Esophagus squamous epithelium (tissue), 5 donors: ENCODE measurements around the gene PROB1. TPM values are rescaled to one million over a fixed set of nuclear protein-coding genes. Genes with fewer than 3 reads are reported as not detected.

Experiments
- DNase-seq: peaks from one replicate; lab custom pipeline; 2025; lab: John Stamatoyannopoulos, UW
- H3K27ac ChIP-seq, 4 donors: fragments of 200-600 bp; sonication (generic); one replicate each; pipeline ENCODE4 v1.5.1; 2016 to 2019; ENCODE audit warnings: mild to moderate bottlenecking in 1 of 4
- H3K27me3 ChIP-seq, 4 donors: fragments of 200-600 bp; sonication (generic); 1 replicate in 3 of 4; 2 replicates in 1 of 4; pipeline versions ENCODE4 v1.5.1 to v1.6.0; 2017 to 2021; ENCODE audit warnings: antibody characterized with exemption in 1 of 4
- H3K36me3 ChIP-seq, 3 donors: fragments of 200-600 bp; sonication (generic); one replicate each; pipeline ENCODE4 v1.5.1; 2016 to 2019
- H3K4me1 ChIP-seq, 3 donors: fragments of 200-600 bp; sonication (generic); one replicate each; pipeline ENCODE4 v1.5.1; 2017 to 2019
- H3K4me3 ChIP-seq, 4 donors: fragments of 200-600 bp; sonication (generic); 1 replicate in 3 of 4; 2 replicates in 1 of 4; pipeline ENCODE4 v1.5.1; 2016 to 2019; ENCODE audit warnings: mild to moderate bottlenecking in 2 of 4, moderate library complexity in 1 of 4
- H3K9me3 ChIP-seq, 3 donors: fragments of 200-600 bp; sonication (generic); one replicate each; pipeline ENCODE4 v1.5.1; 2016 to 2019
- CTCF ChIP-seq, 6 experiments: fragments of 450-650 bp in 4 of 6; fragments of 200-600 bp in 2 of 6; sonication (generic) in 2 of 6; IDR thresholded peaks; one replicate each; pipeline ENCODE4 v1.5.1; 2016 to 2019; ENCODE audit warnings: antibody characterized with exemption in 6 of 6, mild to moderate bottlenecking in 4 of 6, moderate library complexity in 4 of 6
- POLR2A ChIP-seq, 4 donors: fragments of 450-650 bp; IDR thresholded peaks; one replicate each; pipeline ENCODE4 v1.6.1; 2017; ENCODE audit warnings: antibody characterized with exemption in 4 of 4, mild to moderate bottlenecking in 4 of 4, moderate library complexity in 3 of 4
- WGBS, 2 donors: methylation state at CpG; one replicate each; pipeline ENCODE4 v1.1.5; 2018; 5-methylcytosine and 5-hydroxymethylcytosine counted together
- intact Hi-C: fragments of 100-400 bp; cut with DNase I; formaldehyde crosslinking; loops from one replicate; pipeline ENCODE4 v1.15.0; 2022
- total RNA-seq, 4 donors: library from RNA; depleted of rRNA; stranded (reverse); fragments of >200 nt; gene quantifications; one replicate each; pipeline ENCODE4 v1.1.0, GENCODE V29; 2016
- donor health status: DM: yes; HTN: yes; CAD: no.

PROB1 gene
- total RNA-seq, 4 donors from 2014 or later, result 0.95 to 1.8 (median 1.0) TPM

GRCh38 chr5:139438707-139439012 is 43.8 kb upstream of the PROB1 start:
- no peak for DNase-seq

GRCh38 chr5:139435676-139436075 is 40.8 kb upstream of the PROB1 start:
- intact Hi-C loops, result no loop called here
- TF ChIP-seq POLR2A (IDR thresholded peaks at IDR 0.05) (no peak), CTCF (IDR thresholded peaks at IDR 0.05) (no peak)
- Histone ChIP-seq H3K27ac (no peak overlapping the region), H3K36me3 (peaks cover 0 to 38% (median 4%) of the 10 kb centered on the region in 3 donors), H3K9me3 (no peaks in the 10 kb centered on the region), H3K4me1 (peaks cover 7 to 19% (median 11%) of the 10 kb centered on the region in 3 donors), H3K4me3 (no peak overlapping the region), H3K27me3 (no peaks in the 10 kb centered on the region)
- no peak for DNase-seq
- WGBS, 2 donors, result 93 to 98% methylated on average over 3 of the region's 3 CpGs

More at GRCh38 chr5:139438707-139439012, 43.8 kb upstream of the PROB1 start:
- 25 to 47% methylated on average over 5 to 6 of the region's 8 CpGs for WGBS, 2 donors
- intact Hi-C loops, result no loop called here
- H3K36me3 ChIP-seq, result peaks cover 0 to 16% (median 4%) of the 10 kb centered on the region in 3 donors
- TF ChIP-seq CTCF (IDR thresholded peaks at IDR 0.05) (no peak), POLR2A (IDR thresholded peaks at IDR 0.05) (no peak)
- peak overlapping the region; percentile 90 to 98 (median 94) for H3K27ac ChIP-seq
- peaks cover 7 to 21% (median 11%) of the 10 kb centered on the region in 3 donors for H3K4me1 ChIP-seq
- H3K9me3 ChIP-seq, result no peaks in the 10 kb centered on the region
- H3K27me3 ChIP-seq, result no peaks in the 10 kb centered on the region
- peak overlapping the region; percentile 61 to 87 (median 78) for H3K4me3 ChIP-seq

- peaks cover 0 to 60% (median 9%) of the 10 kb centered on the region in 3 donors for H3K36me3 ChIP-seq
- 87 to 100% methylated on average over 1 of the region's 1 CpG for WGBS, 2 donors
- TF ChIP-seq POLR2A (IDR thresholded peaks at IDR 0.05), result no peak
- TF ChIP-seq CTCF (IDR thresholded peaks at IDR 0.05), result no peak
Observed at GRCh38 chr5:139431706-139432105, 36.8 kb upstream of the PROB1 start.

GRCh38 chr5:139430015-139430414 is 35.1 kb upstream of the PROB1 start:
- H3K4me3 ChIP-seq, result no peak overlapping the region
- peaks cover 0 to 75% (median 9%) of the 10 kb centered on the region in 3 donors for H3K36me3 ChIP-seq
- H3K27ac ChIP-seq, result no peak overlapping the region
- intact Hi-C loops, result no loop called here
- no peaks in the 10 kb centered on the region for H3K4me1 ChIP-seq
- H3K27me3 ChIP-seq, result no peaks in the 10 kb centered on the region
- TF ChIP-seq CTCF (IDR thresholded peaks at IDR 0.05) (no peak), POLR2A (IDR thresholded peaks at IDR 0.05) (no peak)
- no peak for DNase-seq
- WGBS, 2 donors, result 75 to 89% methylated on average over 2 of the region's 2 CpGs
- no peaks in the 10 kb centered on the region for H3K9me3 ChIP-seq

More at GRCh38 chr5:139431706-139432105, 36.8 kb upstream of the PROB1 start:
- intact Hi-C loops, result no loop called here
- no peak for DNase-seq
- Histone ChIP-seq H3K27me3 (no peaks in the 10 kb centered on the region), H3K27ac (no peak overlapping the region), H3K9me3 (no peaks in the 10 kb centered on the region), H3K4me1 (no peaks in the 10 kb centered on the region), H3K4me3 (no peak overlapping the region)

GRCh38 chr5:139426203-139426885 is 31.4 kb upstream of the PROB1 start:
- no peaks in the 10 kb centered on the region for H3K9me3 ChIP-seq
- no peak for TF ChIP-seq POLR2A (IDR thresholded peaks at IDR 0.05)
- TF ChIP-seq CTCF (IDR thresholded peaks at IDR 0.05), result no peak
- H3K27me3 ChIP-seq, result no peaks in the 10 kb centered on the region
- intact Hi-C loops, result no loop called here
- H3K4me3 ChIP-seq, result no peak overlapping the region
- DNase-seq, result no peak
- H3K4me1 ChIP-seq, result no peaks in the 10 kb centered on the region
- WGBS, 2 donors, result 46 to 78% methylated on average over 5 to 6 of the region's 8 CpGs
- H3K36me3 ChIP-seq, result peaks cover 0 to 68% (median 5%) of the 10 kb centered on the region in 3 donors
- no peak overlapping the region for H3K27ac ChIP-seq
